COR-L47 (cell line): Measurements from ENCODE around the gene BRSK2.
"Not testable (repeated sequence)": the region's sequence is repeated elsewhere in the genome, so short reads cannot be mapped to it uniquely, and the experiment has no call there.

Source experiments
- DNase-seq: peaks from one replicate; lab custom pipeline; 2025; lab: John Stamatoyannopoulos, UW

Gene BRSK2

DNA sequence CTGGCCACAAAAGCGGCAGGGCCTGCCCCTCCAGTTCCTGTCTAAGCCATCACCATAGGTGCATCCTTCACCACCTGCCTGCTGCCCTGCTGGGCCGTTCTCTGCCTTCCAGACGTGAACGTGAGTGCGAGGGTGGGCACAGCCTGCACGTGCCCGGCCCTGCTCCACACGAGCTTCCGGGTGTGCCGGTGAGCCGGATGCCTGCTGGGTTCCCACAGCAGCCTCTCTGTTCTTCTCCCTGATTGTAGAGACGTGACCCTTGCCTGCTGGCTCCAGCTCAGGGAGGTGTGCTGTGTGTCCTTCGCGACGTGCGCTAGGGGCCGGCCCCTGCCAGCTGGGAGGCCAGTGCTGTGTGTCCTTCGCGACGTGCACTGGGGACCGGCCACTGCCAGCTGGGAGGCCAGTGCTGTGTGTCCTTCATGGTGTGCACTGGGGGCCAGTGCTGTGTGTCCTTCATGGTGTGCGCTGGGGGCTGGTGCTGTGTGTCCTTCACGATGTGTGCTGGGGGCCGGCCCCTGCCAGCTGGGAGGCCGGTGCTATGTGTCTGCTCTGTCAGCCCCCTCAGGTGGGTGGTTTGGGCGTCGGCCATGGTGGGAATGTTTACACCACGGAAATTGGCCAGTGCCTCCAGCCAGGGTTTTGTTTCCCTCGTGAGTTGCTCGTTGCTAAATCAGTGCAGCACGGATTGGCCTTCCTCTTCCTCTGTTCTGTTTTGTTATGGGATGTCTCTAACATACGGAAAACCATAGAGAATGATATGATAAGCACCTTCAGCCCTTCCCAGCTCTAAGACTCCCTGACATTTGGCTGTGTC lies 35.4 kb upstream of the BRSK2 start:
- no peak for DNase-seq

DNA sequence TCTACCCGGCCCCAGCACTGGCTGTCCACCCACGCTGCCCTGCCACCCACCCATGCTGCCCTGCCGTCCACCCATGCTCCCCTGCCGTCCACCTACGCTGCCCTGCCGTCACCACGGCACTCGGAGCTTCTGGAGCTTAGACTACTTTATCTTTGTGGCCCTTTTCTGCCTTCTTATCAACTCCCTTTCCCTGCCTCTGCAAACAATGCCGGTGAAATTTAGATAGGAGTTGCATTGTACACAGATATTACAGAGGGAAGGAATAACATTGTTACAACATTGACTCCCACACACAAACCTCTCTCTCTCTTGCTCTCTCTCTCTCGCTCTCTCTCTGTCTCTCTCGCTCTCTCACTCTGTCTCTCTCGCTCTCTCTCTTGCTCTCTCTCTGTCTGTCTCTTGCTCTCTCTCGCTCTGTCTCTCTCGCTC lies 33.7 kb upstream of the BRSK2 start:
- DNase-seq: no peak

DNA sequence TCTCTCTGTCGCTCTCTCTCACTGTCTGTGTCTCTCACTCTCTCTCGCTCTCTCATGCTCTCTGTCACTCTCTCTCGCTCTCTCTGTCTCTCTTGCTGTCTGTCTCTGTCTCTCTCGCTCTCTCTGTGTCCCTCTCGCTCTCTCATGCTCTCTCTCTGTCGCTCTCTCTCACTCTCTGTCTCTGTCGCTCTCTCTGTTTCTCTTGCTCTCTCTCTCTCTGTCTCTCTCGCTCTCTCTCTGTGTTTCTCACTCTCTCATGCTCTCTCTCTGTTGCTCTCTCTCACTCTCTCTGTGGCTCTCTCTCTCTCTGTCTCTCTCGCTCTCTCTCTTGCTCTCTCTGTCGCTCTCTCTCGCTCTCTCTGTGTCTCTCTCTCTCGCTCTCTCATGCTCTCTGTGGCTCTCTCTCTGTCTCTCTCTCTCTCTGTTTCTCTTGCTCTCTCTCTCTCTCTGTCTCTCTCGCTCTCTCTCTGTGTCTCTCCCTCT lies 33.2 kb upstream of the BRSK2 start:
- no peak for DNase-seq

DNA sequence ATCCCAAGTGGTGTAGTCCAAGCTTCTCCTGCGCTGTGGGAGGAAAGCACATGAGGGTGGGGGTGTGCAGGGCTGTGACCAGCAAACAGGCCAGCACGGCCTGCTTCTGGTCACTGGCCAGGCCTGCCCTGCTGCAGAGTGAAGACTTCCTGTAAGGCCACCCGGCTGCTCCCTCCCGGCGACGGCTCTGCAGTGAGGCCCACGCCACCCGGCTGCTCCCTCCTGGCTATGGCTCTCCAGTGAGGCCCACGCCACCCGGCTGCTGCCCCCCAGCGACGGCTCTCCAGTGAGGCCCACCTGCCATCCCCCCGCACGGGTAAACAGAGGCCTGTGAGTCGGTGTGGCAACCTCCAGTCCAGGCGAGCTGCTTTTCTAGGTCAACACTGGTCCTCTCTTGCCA lies 31.4 kb upstream of the BRSK2 start:
- DNase-seq: no peak

DNA sequence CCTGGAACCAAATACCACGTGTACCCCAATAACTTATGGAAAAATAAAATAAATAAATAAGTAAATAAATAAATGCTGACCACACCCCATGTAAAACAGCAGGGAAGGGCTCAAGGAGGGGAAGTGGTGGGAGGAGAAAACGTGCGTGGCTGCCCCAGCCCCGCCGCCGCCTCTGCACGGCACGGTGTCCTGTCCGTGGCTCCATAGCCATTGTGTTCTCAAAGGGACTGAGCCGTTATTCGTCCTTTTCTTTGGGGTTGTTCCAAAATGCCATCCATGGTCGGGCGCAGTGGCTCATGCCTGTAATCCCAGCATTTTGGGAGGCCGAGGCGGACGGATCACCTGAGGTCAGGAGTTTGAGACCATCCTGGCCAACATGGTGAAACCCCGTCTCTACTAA lies 30.8 kb upstream of the BRSK2 start:
- not testable (repeated sequence) for DNase-seq

DNA sequence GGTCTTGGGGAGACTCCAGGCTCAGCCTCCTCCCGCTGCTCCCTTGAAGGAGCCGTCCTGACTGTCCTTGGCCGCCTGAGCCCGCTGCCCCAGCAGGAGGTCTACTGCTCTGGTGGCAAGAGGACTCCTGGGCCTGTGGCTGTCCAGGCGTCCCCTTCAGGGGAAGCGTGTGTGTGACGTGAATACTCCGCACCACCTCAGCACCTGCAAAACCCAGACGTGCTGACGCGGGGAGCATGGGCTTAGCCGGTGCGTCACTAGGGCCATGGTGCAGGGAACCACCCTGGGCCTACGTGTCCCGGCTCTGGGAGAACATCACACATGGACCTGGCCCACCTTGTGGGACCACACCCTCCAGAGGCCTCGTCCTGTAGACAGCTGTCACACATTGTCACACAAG lies 30.2 kb upstream of the BRSK2 start:
- no peak for DNase-seq

DNA sequence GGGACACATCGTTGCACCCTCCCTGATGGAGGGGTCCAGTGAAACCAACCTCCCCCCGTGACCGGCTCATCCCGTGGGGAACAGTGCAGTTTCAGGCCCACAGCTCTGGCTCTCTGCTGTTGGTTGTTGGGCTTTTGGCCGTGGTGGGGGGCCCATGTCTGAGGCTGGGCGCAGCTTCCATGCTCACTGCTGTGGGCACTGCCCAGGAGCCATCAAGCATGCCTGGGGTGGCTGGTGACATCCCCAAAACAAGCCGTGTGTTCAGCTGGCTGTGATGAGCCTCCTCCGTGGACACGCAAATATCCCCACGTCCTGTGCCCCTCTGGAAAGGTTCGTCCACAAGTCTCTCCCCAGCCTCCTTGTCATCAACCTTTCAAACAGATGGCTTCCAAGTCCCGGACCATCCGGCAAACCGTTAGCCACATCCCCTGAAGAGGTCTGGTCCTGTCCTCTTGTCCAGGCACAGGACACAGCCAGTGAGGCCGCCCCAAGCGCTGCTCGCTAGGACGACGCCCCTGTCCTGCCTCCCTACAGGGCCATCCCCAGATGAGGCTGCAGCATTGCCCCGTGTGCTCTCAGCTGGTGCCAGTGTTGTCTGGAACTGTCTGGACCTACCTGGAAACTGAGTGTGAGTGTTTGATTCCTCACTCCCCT lies 29.4 kb upstream of the BRSK2 start:
- no peak for DNase-seq

DNA sequence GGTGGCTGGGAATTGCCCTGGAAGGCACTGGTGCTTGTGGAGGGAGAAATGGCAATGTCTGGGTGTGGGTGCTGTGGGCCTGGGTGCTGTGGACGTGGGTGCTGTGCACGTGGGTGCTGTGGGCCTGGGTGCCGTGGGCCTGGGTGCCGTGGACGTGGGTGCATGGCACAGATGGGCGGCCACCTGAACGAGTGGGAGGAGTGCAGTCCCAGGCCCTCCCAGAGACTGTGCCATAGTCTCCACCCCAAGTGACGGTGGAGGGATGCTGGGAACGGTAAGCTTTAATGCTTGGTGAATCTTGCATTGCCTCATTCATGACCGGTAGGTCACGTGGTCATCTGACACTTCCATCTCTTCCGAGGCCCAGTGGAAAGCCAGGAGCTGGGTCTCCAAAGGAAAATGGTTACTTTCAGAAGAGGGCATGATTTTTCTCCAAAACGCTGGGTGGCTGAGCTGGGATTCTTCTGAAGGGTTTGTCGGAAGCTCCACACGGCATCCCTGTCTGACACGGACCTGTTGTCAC lies 28.8 kb upstream of the BRSK2 start:
- no peak for DNase-seq

DNA sequence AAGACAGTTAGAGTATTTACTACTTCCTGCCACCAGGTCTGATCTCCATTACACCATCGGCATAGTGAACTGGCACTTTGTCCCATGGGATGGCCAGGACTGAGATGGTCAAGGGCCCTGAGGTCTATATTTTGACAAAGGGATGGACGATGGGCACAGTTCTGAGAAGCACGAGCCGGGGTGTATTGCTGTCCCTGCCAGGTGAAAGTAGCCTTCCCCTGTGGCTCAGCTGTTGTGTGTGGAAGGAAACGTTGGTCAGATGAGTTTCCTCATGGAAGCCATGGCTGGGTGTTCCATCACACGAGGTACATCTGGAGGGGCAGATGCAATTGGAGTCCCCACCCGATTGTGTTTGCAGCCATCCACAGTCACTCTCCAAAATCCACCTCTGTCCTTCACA lies 27.9 kb upstream of the BRSK2 start:
- no peak for DNase-seq

DNA sequence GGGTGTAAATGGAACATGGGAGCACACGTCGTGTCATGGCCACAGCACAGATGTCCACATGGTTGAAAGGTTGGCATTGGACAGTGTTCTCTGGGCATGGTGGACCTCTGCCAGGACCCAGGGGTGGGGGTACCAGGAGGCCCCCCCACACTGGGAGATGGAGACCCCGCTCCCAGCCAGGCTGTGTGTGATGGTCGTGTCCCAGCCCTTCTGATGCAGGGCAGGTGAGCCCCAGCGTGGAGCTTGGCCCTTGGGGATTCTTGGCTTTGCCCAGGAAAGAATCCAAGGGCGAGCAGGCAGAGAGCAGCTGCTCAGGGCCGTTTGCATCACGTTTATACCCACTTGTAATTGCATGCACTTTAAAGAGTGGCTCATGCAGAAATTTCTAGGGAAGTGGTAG lies 22.0 kb upstream of the BRSK2 start:
- DNase-seq: no peak

DNA sequence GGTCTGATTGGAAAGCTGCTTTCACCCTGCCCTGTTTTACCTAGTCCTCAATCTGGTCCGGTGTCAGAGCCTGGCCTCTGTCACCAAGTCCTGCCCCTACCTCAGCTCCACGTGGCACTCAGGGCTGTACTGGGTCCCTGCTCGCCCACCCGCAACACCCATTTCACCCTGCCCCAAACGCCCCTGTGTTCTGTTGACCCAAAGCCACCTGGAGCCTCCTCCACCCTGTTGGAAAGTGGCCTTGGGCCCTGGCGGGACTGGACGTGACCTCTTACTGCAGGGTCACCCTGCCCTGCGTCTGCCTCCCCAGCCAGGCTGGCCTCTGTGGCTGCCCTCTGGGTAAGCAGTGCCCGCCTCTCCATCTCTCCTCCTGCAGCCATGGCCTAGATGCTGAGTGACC lies 21.5 kb upstream of the BRSK2 start:
- DNase-seq: no peak

DNA sequence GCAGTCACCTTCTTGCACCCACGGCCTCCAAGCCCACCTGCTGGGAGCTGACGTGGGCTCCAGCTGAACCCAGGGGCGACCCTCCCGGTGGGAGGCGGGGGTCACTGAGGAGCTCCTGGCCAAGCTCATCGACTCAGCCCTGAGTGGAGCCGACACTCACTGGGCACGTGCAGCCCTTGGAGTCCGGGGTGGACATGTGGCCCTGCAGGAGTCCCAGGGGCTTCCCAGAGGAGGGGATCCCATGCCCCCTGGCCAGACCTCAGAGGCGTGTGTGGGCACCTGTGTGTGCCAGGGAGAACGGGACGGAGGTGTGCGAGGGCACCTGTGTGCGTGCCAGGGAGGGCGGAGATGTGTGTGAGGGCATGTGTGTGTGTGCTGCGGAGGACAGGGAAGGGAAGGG lies 20.8 kb upstream of the BRSK2 start:
- no peak for DNase-seq

DNA sequence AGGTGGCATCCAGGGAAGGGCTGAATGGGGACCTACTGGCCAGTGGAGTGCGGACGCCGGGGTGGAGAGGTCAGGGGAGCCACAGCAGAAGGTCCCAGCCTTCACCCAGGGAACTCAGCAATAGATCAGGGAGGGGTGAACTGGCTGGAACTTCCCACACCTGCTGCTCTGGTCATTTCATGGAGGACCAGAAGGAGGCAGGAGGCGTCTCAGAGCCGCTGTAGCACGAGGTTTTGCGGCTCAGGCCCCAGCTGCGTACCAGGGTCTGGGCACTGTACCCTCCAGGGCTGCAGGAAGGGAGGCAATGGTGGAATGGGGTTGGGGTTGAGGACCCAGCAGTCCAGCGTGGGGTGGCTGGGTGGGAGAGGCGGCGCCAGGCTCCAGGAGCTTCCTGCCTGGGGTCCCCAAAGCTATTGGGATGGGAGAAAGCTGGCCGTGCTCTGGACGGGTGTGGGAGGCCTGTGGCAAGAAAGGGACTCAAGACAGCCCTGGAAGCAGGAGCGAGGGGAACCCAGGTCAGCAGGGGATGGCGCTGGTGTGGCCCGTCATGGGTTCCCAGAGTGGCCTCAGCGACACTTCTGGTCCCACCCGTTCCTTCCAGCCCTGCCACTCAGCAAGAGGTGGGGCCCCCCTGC lies 20.2 kb upstream of the BRSK2 start:
- DNase-seq: no peak

DNA sequence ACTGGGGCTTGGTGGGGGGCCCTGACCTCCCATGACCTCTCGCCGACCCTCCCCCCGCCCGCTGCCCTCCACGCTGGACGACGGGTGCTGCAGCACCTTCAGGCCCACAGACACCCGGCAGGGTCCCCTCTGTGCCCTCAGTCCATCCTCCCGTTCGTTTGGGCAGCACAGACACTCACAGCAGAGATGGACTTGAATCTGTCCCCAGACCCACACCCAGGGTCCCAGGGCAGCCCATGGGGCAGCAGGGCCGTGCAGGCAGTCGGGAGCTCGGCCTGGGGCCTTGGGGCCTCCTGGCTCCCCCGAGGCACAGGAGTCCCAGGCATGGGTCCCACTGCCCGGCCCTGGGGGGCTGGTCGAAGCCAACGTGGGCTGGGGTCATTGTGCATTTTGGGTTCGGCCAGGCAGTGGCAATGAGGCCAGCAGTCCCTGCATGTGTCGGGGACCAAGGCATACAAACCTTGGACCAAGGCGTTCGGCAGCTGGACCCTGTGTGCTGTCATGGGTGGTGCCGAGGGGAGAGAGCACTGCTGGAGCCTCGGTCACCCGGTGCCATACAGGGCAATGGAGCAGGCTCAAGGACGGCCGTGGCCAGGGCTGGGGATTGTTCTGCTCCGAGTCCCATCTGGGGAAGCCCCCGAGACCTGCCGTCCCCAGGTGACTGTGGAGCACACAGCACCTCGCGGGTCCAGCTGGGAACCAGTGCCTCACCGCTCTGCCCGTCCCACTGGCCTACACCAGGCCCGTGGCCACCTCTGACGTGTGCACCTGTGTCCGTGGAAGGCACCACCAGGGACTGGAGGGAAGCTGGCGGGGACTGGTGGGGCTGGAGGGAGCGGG lies 19.3 kb upstream of the BRSK2 start:
- DNase-seq: no peak

DNA sequence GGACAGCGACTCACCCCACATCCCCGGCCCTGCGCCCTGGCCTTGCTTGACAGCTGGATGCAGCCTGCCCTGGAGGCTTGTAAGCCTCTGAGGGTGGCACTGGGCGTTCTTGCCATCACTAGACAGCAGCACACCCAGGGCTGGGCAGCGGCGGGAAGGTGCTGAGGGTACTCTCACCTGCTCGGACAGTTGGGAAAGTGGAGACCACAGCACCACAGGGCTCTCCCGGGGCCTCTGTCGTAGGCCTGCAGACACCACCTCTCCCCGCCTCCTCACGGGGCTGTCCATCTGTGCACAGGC lies 18.8 kb upstream of the BRSK2 start:
- no peak for DNase-seq

DNA sequence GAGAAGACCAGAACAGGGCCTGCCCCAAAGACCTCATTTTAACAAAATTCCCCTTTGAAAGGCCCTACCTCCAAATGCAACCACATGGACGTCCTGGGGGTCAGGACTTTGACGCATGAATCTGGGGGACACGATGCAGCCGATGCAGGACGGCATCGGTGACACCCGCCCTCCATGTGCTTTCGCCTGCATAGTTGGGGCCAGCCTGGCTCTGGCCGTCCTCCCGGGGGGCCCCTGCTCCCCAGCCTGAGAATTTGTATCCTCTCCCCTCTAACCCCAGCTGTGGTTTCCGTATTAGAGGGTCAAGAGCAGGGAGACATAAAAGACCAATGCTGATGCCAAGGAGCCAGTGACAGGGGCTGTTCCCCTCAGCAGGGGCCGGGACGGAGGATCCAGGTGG lies 18.4 kb upstream of the BRSK2 start:
- DNase-seq: no peak

DNA sequence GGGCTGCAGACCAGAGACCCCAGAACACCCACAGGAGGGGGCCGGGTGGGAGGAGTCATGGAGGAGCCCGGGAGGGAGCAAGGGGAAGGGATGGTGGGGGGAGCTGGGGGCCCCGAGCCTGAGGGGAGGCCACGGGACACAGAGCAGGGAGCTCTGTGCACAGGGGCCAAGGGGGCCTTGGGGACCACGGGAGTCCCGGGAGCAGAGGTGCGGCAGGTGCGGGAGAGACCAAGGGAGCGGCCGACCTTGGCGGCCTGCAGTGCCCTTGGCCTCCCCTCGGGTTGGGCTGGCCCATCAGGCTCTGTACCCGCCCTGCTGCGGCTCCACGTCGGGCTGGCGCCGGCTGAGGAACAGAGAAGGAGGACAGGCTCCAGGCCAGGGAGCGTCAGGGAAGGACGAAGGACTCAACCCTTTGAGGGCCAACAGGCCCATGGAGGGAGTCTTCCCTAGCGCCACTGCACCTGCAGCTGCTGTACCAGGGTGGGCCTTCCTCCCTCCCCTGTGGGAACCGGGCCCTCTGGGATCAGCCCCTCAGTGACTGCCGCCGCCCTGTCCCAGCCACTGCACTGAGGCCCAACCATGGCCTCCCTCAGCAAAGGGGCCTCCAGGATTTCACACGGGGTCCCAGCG lies 17.8 kb upstream of the BRSK2 start:
- no peak for DNase-seq

DNA sequence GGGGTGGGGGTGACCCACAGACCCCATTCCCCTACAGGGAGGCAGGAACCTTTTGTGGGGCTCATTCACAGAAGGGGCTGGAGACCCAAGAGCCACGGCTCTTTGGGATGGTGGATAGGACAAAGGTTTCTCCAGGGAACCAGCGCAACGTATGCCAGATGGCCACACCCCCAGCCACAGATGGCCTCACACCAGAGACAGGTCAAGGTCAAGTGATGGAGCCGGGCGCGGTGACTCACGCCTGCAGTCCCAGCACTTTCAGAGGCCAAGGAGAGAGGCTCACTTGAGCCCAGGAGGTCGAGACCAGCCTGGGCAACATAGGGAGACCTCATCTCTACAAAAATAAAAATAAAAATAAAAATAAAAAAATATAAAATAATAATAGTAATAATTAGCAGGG lies 17.1 kb upstream of the BRSK2 start:
- no peak for DNase-seq

DNA sequence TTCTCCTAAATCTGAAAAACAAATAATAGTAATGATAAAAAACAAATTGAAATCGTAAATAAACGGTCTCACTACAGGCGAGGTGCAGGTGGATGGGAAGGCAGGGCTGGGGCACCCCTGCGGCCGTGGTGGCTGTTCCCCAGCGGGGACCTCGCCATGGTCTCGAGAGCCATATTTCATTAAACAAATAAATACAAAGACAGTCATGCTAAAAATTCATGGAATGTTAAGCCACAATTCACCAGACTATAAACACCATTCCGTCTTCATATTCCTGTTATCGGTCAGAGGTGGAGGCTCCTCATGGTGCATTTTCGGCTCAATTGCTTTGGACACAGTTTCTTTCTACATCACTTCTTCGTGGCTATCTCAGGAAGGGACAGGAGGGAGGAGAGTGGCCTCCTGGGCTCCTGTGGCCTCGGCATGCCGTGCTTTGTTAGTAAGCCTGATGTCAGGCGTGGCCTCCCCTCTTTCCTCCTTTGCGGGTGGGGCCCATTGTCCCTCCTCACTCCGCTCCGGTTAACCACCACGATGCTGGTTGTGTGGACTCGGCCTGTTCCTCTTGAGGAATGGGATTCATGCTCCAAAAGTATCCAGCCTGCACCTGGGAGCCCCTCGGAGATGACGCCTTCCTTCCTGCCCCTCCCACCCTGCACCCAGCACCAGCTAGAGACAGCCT lies 16.1 kb upstream of the BRSK2 start:
- DNase-seq: no peak

DNA sequence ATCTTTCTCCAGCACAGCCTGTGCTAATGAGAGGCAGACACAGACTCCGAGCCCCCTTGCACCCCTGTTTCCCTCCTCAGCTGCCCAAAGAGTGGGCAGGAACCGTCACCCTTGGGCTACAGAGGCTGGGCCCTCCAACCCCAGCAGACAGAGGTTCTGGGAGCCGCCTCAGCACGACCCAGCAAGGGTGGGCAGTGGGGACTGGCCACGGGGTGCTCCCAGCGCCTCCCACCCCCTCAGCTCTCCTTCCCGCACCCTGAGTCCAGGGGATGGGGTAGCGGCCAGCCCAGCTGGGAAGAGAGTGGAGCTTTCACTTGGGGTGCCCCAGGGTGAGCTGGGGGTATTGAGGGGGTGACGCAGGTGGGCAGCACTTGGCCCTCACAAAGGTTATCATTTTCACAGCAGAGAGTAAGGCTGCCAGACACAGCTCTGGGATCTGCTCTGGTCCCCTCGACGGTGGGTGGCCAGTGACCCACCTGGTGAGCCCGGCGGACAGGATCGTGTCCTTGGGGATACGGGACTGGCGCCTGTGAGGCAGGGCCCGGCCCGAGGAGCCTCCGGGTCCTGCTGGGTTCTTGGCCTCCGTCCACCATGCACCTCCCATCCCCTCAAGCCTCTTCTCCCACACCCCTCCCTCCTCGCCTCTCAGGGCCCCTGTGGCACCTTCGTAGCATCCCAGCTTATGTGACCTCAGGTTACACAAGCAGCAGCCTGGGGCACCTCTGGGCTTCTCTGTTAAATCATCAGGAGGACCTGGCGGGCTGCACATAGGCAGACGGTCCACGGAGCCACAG lies 14.4 kb upstream of the BRSK2 start:
- DNase-seq: no peak

DNA sequence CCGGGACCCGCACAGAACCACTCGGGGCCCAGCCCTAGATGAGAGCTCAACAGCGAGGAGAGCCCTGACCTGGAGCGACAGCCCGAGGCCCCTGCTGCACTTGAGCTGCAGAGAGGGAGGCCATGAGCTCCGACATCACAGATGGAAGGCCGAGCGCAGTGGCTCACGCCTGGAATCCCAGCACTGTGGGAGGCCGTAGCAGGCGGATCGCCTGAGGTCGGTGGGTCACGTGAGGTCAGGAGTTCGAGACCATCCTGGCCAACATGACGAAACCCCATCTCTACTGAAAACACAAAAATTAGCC lies 13.8 kb upstream of the BRSK2 start:
- no peak for DNase-seq
